ENCODE results near the gene CBFA2T2. TPM values are rescaled to one million over a fixed set of nuclear protein-coding genes. Genes with fewer than 3 reads are reported as not detected.

Gene CBFA2T2
- total and polyA plus RNA-seq, 8 donors: 2.9 to 29.9 (median 12.0) TPM

GRCh38 chr20:33499355-33499754, 9.5 kb downstream of the CBFA2T2 start:
- TF ChIP-seq EP300 (IDR thresholded peaks at IDR 0.05) (no peak), POLR2A (IDR thresholded peaks at IDR 0.05) (no peak), POLR2AphosphoS5 (IDR thresholded peaks at IDR 0.05) (no peak)
- TF ChIP-seq, protein P1, sequence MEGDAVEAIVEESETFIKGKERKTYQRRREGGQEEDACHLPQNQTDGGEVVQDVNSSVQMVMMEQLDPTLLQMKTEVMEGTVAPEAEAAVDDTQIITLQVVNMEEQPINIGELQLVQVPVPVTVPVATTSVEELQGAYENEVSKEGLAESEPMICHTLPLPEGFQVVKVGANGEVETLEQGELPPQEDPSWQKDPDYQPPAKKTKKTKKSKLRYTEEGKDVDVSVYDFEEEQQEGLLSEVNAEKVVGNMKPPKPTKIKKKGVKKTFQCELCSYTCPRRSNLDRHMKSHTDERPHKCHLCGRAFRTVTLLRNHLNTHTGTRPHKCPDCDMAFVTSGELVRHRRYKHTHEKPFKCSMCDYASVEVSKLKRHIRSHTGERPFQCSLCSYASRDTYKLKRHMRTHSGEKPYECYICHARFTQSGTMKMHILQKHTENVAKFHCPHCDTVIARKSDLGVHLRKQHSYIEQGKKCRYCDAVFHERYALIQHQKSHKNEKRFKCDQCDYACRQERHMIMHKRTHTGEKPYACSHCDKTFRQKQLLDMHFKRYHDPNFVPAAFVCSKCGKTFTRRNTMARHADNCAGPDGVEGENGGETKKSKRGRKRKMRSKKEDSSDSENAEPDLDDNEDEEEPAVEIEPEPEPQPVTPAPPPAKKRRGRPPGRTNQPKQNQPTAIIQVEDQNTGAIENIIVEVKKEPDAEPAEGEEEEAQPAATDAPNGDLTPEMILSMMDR (IDR thresholded peaks at IDR 0.05): no peak
- intact Hi-C loops (cut with DNase I; ENCODE audit: low total_unique reads): no loop called here

GRCh38 chr20:33501000-33501399, 11.1 kb downstream of the CBFA2T2 start:
- no peak for TF ChIP-seq POLR2A (IDR thresholded peaks at IDR 0.05)
- TF ChIP-seq POLR2AphosphoS5 (IDR thresholded peaks at IDR 0.05): no peak
- no peak for TF ChIP-seq EP300 (IDR thresholded peaks at IDR 0.05)
- TF ChIP-seq, protein P1 (IDR thresholded peaks at IDR 0.05): no peak

More at GRCh38 chr20:33499355-33499754, 9.5 kb downstream of the CBFA2T2 start:
- Histone ChIP-seq H3K27me3 (no peaks in the 10 kb centered on the region), H3K36me3 (no peaks in the 10 kb centered on the region), H3K9me3 (no peaks in the 10 kb centered on the region), H3K27ac (peak overlapping the region in 1 of 5 donors; percentile 6), H3K4me1 (peaks cover 0 to 50% (median 9%) of the 10 kb centered on the region in 4 donors), H3K4me3 (no peak overlapping the region)
- 61 to 88% (median 81%) methylated on average over 3 of the region's 3 CpGs for WGBS, 5 donors
- no peak for DNase-seq

GRCh38 chr20:33503564-33503963, 13.7 kb downstream of the CBFA2T2 start:
- Histone ChIP-seq H3K36me3 (no peaks in the 10 kb centered on the region), H3K4me3 (no peak overlapping the region), H3K4me1 (peaks cover 0 to 42% (median 3%) of the 10 kb centered on the region in 4 donors), H3K27ac (no peak overlapping the region), H3K9me3 (no peaks in the 10 kb centered on the region), H3K27me3 (no peaks in the 10 kb centered on the region)
- intact Hi-C loops (cut with DNase I; ENCODE audit: low total_unique reads): no loop called here
- TF ChIP-seq EP300 (IDR thresholded peaks at IDR 0.05): no peak
- no peak for TF ChIP-seq POLR2A (IDR thresholded peaks at IDR 0.05)
- TF ChIP-seq, protein P1 (IDR thresholded peaks at IDR 0.05): no peak
- TF ChIP-seq POLR2AphosphoS5 (IDR thresholded peaks at IDR 0.05): no peak
- 93 to 99% (median 96%) methylated on average over 6 of the region's 6 CpGs for WGBS, 5 donors
- no peak for DNase-seq

More at GRCh38 chr20:33501000-33501399, 11.1 kb downstream of the CBFA2T2 start:
- Histone ChIP-seq H3K27me3 (no peaks in the 10 kb centered on the region), H3K27ac (no peak overlapping the region), H3K4me3 (no peak overlapping the region), H3K36me3 (no peaks in the 10 kb centered on the region), H3K9me3 (no peaks in the 10 kb centered on the region), H3K4me1 (peaks cover 0 to 47% (median 7%) of the 10 kb centered on the region in 4 donors)
- DNase-seq: no peak
- intact Hi-C loops (cut with DNase I; ENCODE audit: low total_unique reads): no loop called here
- WGBS, 5 donors: 59 to 80% (median 76%) methylated on average over 2 of the region's 2 CpGs

DNA sequence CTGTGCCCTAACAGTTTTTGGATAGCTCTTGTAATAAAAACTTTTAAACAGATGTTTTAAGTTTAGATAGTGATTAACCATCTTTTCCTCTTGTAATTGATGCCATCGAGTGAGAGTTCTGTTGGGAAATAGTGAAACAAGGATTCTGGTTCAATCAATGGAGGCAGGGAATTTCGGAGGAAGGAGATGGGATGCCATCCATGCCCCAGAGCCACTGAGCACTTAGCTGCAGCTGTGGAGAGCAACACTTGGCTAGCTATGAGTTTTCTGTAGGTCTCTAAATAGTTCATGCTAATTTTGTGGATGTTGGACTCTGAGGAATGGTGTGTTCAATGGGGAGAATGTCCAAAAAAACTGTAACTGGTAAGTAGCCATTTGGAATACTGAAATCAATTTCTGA, 16.7 kb downstream of the CBFA2T2 start:
- Histone ChIP-seq H3K4me1 (peaks cover 0 to 16% (median 0%) of the 10 kb centered on the region in 4 donors), H3K4me3 (no peak overlapping the region), H3K27me3 (no peaks in the 10 kb centered on the region), H3K36me3 (no peaks in the 10 kb centered on the region), H3K9me3 (no peaks in the 10 kb centered on the region), H3K27ac (no peak overlapping the region)
- 83 to 97% (median 87%) methylated on average over 2 of the region's 2 CpGs for WGBS, 5 donors
- intact Hi-C loops (cut with DNase I; ENCODE audit: low total_unique reads): no loop called here
- no peak for DNase-seq
- TF ChIP-seq POLR2AphosphoS5 (IDR thresholded peaks at IDR 0.05) (no peak), POLR2A (IDR thresholded peaks at IDR 0.05) (no peak), EP300 (IDR thresholded peaks at IDR 0.05) (no peak)
- TF ChIP-seq, protein P1 (IDR thresholded peaks at IDR 0.05): no peak

Data from stomach (tissue), 9 donors.